ENCODE results near the gene E2F2.
A peak's percentile ranks its signal among the peaks of the same experiment; 100 is the strongest.

DNA sequence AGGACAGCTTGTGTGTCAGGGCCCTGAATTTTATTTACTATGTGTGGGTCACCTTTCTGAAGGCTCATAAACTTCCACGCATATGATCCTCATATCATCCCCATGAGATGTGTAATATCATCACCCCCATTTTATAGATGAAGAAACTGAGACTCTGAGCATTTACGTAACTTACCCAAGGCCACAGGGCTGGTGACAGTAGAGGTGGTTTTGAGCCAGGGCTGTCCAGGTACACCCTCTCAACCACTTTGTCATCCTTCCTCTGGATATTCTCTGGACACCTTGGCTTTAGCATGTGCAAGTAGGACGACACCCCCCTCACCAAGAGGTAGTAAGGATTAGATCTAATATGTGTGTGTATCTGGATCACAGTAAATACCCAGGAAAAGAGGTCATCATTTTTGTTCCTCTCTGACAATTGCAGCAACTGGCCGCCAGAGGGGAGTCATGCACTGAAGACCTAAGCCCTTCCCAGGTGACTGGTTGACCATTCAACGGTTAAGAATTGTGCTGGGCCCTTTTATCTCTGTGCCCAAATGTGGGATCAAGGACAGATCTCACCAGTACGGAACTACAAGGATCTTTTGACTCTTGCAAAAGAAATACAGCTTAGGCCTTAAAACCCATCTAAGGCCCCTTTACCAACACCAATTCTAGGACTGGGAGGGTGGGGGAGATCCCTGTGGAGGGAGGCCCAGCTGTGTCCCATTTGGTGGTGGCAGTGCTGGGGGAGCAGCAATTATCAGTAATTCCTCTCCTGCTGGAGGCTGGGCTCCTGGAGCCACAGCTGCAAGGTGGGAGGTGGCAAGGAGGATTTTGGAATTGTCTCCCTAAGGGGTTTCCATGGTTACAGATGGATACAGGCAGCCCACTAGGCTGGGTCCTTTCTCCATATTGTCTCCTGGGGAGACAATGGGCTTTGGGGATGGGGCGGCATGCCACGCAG is 13.7 kb upstream of the E2F2 start:
- no peak for TF ChIP-seq POLR2A (IDR thresholded peaks at IDR 0.05; ENCODE audit: extremely low read depth, insufficient read length)
- TF ChIP-seq, protein P1, sequence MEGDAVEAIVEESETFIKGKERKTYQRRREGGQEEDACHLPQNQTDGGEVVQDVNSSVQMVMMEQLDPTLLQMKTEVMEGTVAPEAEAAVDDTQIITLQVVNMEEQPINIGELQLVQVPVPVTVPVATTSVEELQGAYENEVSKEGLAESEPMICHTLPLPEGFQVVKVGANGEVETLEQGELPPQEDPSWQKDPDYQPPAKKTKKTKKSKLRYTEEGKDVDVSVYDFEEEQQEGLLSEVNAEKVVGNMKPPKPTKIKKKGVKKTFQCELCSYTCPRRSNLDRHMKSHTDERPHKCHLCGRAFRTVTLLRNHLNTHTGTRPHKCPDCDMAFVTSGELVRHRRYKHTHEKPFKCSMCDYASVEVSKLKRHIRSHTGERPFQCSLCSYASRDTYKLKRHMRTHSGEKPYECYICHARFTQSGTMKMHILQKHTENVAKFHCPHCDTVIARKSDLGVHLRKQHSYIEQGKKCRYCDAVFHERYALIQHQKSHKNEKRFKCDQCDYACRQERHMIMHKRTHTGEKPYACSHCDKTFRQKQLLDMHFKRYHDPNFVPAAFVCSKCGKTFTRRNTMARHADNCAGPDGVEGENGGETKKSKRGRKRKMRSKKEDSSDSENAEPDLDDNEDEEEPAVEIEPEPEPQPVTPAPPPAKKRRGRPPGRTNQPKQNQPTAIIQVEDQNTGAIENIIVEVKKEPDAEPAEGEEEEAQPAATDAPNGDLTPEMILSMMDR (IDR thresholded peaks at IDR 0.05; ENCODE audit: low read depth, low read length), result peak; percentile 79
- TF ChIP-seq, protein P2, sequence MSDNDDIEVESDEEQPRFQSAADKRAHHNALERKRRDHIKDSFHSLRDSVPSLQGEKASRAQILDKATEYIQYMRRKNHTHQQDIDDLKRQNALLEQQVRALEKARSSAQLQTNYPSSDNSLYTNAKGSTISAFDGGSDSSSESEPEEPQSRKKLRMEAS (IDR thresholded peaks at IDR 0.05; ENCODE audit: low read depth, low read length), result no peak
